Memory B cell (primary cell): Measurements from ENCODE around the gene GLYATL3.

ENCODE experiments used
- ATAC-seq: fragments of 150-1000 bp; cut with Tn5 transposase; 2 replicates; pipeline ENCODE4 v1.10.0; 2021; ENCODE audit warnings: low read depth, mild to moderate bottlenecking, moderate library complexity
- DNase-seq, 2 donors: peaks; one replicate each; pipeline ENCODE4 v3.0.0; 2022; ENCODE audit warnings: low spot score in 2 of 2
- H3K27ac Mint-ChIP-seq: one replicate; pipeline ENCODE4 v1.8.0; 2022; ENCODE audit warnings: mild to moderate bottlenecking, moderate library complexity, mixed read lengths
- H3K27me3 Mint-ChIP-seq: one replicate; pipeline ENCODE4 v1.8.0; 2022; ENCODE audit warnings: mixed read lengths
- H3K36me3 Mint-ChIP-seq: one replicate; pipeline ENCODE4 v1.8.0; 2022; ENCODE audit warnings: mild to moderate bottlenecking, mixed read lengths
- H3K4me1 Mint-ChIP-seq: one replicate; pipeline ENCODE4 v1.8.0; 2022; ENCODE audit warnings: mixed read lengths
- H3K4me3 Mint-ChIP-seq: one replicate; pipeline ENCODE4 v1.8.0; 2022; ENCODE audit warnings: mild to moderate bottlenecking, moderate library complexity, mixed read lengths
- H3K9me3 Mint-ChIP-seq: one replicate; pipeline ENCODE4 v1.8.0; 2022; ENCODE audit warnings: mixed read lengths

Gene GLYATL3

GRCh38 chr6:49523901-49524300 is 24.2 kb downstream of the GLYATL3 start:
- peaks cover 2% of the 10 kb centered on the region for H3K27me3 Mint-ChIP-seq
- H3K4me3 Mint-ChIP-seq = no peak overlapping the region
- no peaks in the 10 kb centered on the region for H3K9me3 Mint-ChIP-seq
- H3K27ac Mint-ChIP-seq = no peak overlapping the region
- DNase-seq (no peak), ATAC-seq (no peak)
- H3K4me1 Mint-ChIP-seq = no peaks in the 10 kb centered on the region
- no peaks in the 10 kb centered on the region for H3K36me3 Mint-ChIP-seq

DNA sequence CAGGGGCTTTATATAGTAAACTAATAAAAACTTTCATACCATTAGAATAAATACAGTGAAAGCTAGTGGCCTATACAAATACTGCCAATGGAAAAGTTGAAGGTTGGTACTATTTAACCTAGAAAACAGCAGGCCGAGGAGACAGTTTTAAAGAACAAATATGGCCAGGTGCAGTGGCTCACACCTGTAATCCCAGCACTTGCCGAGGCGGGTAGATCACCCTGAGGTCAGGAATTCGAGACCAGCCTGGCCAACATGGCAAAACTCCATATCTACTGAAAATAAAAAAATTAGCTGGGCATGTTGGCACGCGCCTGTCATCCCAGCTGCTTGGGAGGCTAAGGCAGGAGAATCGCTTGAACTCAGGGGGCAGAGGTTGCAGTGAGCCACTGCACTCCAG is 24.8 kb downstream of the GLYATL3 start:
- no peak for ATAC-seq
- no peaks in the 10 kb centered on the region for H3K36me3 Mint-ChIP-seq

DNA sequence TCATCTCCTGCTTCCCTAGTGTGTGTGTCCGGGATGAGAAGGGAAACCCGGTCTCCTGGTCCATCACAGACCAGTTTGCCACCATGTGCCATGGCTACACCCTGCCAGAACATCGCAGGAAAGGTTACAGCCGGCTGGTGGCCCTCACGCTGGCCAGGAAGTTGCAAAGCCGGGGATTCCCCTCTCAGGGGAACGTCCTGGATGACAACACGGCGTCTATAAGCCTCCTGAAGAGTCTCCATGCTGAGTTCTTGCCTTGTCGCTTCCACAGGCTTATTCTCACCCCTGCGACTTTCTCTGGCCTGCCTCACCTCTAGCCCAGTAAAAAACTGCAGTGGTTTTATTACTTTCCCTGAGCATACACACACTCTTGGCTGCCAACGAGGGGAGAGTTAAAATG is 26.9 kb downstream of the GLYATL3 start:
- no peak overlapping the region for H3K4me3 Mint-ChIP-seq
- no peaks in the 10 kb centered on the region for H3K4me1 Mint-ChIP-seq
- H3K27ac Mint-ChIP-seq = no peak overlapping the region
- ATAC-seq = no peak
- H3K9me3 Mint-ChIP-seq = no peaks in the 10 kb centered on the region
- no peaks in the 10 kb centered on the region for H3K36me3 Mint-ChIP-seq
- peaks cover 3% of the 10 kb centered on the region for H3K27me3 Mint-ChIP-seq
- no peak for DNase-seq

More for the DNA sequence above, 24.8 kb downstream of the GLYATL3 start:
- no peak overlapping the region for H3K4me3 Mint-ChIP-seq
- H3K27me3 Mint-ChIP-seq = peaks cover 2% of the 10 kb centered on the region
- no peaks in the 10 kb centered on the region for H3K9me3 Mint-ChIP-seq
- no peak overlapping the region for H3K27ac Mint-ChIP-seq
- H3K4me1 Mint-ChIP-seq = no peaks in the 10 kb centered on the region
- no peak for DNase-seq

- Mint-ChIP-seq H3K27me3 (peaks cover 3% of the 10 kb centered on the region), H3K36me3 (no peaks in the 10 kb centered on the region), H3K4me1 (peaks cover 6% of the 10 kb centered on the region), H3K27ac (no peak overlapping the region), H3K4me3 (no peak overlapping the region), H3K9me3 (no peaks in the 10 kb centered on the region)
- ATAC-seq = no peak
- no peak for DNase-seq
Observed at GRCh38 chr6:49527320-49527719, 27.6 kb downstream of the GLYATL3 start.

GRCh38 chr6:49528571-49528970 is 28.8 kb downstream of the GLYATL3 start:
- no peak for DNase-seq
- H3K36me3 Mint-ChIP-seq = no peaks in the 10 kb centered on the region
- peaks cover 3% of the 10 kb centered on the region for H3K27me3 Mint-ChIP-seq
- H3K4me3 Mint-ChIP-seq = no peak overlapping the region
- no peak overlapping the region for H3K27ac Mint-ChIP-seq
- ATAC-seq = no peak
- peaks cover 7% of the 10 kb centered on the region for H3K4me1 Mint-ChIP-seq
- H3K9me3 Mint-ChIP-seq = no peaks in the 10 kb centered on the region

- DNase-seq (no peak), ATAC-seq (no peak)
- Mint-ChIP-seq H3K9me3 (no peaks in the 10 kb centered on the region), H3K36me3 (no peaks in the 10 kb centered on the region), H3K27me3 (peaks cover 3% of the 10 kb centered on the region), H3K4me3 (no peak overlapping the region), H3K4me1 (peaks cover 7% of the 10 kb centered on the region), H3K27ac (no peak overlapping the region)
Observed at GRCh38 chr6:49530141-49530776, 30.5 kb downstream of the GLYATL3 start.

DNA sequence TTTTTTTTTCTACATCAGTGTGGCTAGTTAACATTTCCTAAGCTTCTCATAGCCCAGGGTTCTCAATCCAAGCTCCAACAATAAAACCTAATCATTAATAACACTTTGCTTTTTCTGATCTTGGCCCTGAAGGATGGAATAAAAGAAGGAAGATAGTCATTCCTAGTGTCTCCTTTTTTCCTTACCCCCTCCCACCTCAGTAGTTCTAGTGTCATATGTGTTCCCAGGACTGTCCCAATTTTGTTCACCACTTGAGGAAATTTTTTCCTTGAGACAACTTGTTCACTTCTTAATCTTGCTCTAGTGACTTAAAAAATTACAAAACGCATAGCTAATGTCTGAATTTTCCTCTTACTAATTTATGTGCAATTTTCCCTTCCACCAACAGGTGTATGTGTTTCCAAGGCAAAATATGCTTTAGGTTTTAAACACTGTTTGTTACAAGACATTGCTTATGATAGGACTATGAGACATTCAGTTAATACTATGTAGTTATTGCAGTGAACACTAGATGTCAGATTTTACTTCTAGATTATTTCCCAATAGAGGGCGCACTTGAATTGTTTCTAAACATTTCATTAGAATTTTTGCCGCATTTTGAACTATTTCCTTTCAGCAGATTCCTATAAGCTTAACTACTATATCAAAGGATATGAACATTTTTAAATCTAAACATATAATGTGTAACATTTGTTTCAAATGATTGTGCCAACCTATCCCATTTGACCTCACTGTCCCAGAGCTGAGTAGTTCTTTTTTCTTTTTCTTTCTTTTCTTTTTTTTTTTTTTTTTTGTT is 32.2 kb downstream of the GLYATL3 start:
- peak; percentile 60 for ATAC-seq
- H3K9me3 Mint-ChIP-seq = no peaks in the 10 kb centered on the region

GRCh38 chr6:49535795-49536194 is 36.1 kb downstream of the GLYATL3 start:
- no peak for ATAC-seq
- Mint-ChIP-seq H3K27me3 (no peaks in the 10 kb centered on the region), H3K27ac (no peak overlapping the region)

More for the DNA sequence above, 32.2 kb downstream of the GLYATL3 start:
- Mint-ChIP-seq H3K27ac (no peak overlapping the region), H3K4me1 (peaks cover 7% of the 10 kb centered on the region), H3K4me3 (no peak overlapping the region), H3K36me3 (no peaks in the 10 kb centered on the region), H3K27me3 (peaks cover 1% of the 10 kb centered on the region)
- DNase-seq = peak in 1 of 2 donors; percentile 3

DNA sequence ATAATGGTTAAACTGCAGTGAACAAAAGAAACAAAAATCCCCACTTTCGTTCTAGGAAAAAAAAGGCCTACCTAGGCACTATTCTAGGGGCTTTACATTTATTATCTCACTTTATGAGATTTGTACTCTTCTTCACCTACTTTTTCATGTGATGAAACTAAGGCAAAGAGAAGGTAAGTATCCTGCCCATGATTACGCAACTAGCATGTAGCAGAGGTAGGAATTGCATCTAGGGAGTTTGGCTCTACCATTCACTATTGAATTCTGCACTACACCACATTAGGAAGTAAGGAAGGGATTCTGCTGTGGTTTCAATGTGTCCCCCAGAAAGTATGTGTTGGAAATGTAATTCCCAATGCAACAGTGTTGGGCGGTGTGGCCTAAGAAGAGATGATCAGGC is 39.4 kb downstream of the GLYATL3 start:
- Mint-ChIP-seq H3K27ac (no peak overlapping the region), H3K27me3 (no peaks in the 10 kb centered on the region), H3K4me3 (no peak overlapping the region), H3K9me3 (no peaks in the 10 kb centered on the region), H3K36me3 (no peaks in the 10 kb centered on the region), H3K4me1 (no peaks in the 10 kb centered on the region)
- no peak for DNase-seq
- no peak for ATAC-seq

More at GRCh38 chr6:49535795-49536194, 36.1 kb downstream of the GLYATL3 start:
- Mint-ChIP-seq H3K4me3 (no peak overlapping the region), H3K36me3 (no peaks in the 10 kb centered on the region), H3K9me3 (no peaks in the 10 kb centered on the region), H3K4me1 (peaks cover 7% of the 10 kb centered on the region)
- no peak for DNase-seq

DNA sequence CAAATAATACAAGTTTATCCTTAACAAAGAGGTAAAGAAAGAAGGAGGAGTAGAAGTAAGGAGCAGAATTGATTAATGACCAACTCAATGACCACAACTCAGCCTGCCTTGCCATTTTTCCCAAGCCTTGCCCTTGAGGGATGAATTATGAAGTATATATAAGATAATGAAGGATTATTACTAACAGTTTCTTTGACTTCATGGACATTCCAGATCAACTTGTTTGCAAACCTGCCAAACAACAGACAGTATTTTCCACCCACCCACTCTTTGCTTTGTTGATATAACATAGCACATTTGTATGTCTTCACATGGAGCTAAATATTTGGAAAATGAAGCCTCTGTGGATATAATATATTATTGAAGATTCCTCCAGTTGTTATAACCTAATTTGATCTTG is 40.9 kb downstream of the GLYATL3 start:
- DNase-seq = no peak
- no peak for ATAC-seq
- Mint-ChIP-seq H3K9me3 (no peaks in the 10 kb centered on the region), H3K36me3 (no peaks in the 10 kb centered on the region), H3K27me3 (no peaks in the 10 kb centered on the region), H3K27ac (no peak overlapping the region), H3K4me1 (no peaks in the 10 kb centered on the region), H3K4me3 (no peak overlapping the region)

GRCh38 chr6:49541210-49541724 is 41.5 kb downstream of the GLYATL3 start:
- H3K27me3 Mint-ChIP-seq = no peaks in the 10 kb centered on the region
- no peak overlapping the region for H3K4me3 Mint-ChIP-seq
- no peaks in the 10 kb centered on the region for H3K36me3 Mint-ChIP-seq
- no peak for DNase-seq
- H3K9me3 Mint-ChIP-seq = no peaks in the 10 kb centered on the region
- ATAC-seq = no peak
- H3K27ac Mint-ChIP-seq = no peak overlapping the region
- no peaks in the 10 kb centered on the region for H3K4me1 Mint-ChIP-seq

- Mint-ChIP-seq H3K27ac (no peak overlapping the region), H3K9me3 (no peaks in the 10 kb centered on the region), H3K4me1 (no peaks in the 10 kb centered on the region), H3K36me3 (no peaks in the 10 kb centered on the region), H3K27me3 (no peaks in the 10 kb centered on the region), H3K4me3 (no peak overlapping the region)
- DNase-seq = no peak
- no peak for ATAC-seq
Observed at GRCh38 chr6:49541936-49542335, 42.2 kb downstream of the GLYATL3 start.

GRCh38 chr6:49543087-49543858 is 43.5 kb downstream of the GLYATL3 start:
- no peak for ATAC-seq
- Mint-ChIP-seq H3K4me1 (no peaks in the 10 kb centered on the region), H3K4me3 (no peak overlapping the region), H3K36me3 (no peaks in the 10 kb centered on the region), H3K9me3 (no peaks in the 10 kb centered on the region), H3K27me3 (no peaks in the 10 kb centered on the region), H3K27ac (no peak overlapping the region)
- no peak for DNase-seq

DNA sequence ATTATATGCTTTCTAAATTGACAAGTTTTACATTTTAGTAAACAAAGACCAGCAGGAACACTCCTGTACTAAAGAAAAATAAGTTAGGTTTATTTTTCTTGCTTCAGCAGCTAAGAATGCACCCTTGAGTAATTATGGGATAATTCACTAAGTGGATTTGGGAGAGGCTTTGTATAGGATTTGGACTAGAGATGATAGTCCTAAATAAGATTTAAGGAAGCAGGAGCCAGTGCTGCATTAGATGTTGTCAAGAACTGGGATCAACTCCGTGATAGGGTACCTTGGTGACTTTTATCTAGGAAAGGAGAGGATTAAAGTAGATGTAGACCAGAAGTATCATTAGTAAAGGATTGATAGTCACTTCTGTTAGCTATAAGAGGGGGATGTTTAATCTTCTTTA is 46.6 kb downstream of the GLYATL3 start:
- Mint-ChIP-seq H3K4me3 (no peak overlapping the region), H3K9me3 (no peaks in the 10 kb centered on the region), H3K27me3 (peaks cover 11% of the 10 kb centered on the region), H3K4me1 (peaks cover 11% of the 10 kb centered on the region), H3K36me3 (no peaks in the 10 kb centered on the region), H3K27ac (no peak overlapping the region)
- DNase-seq (no peak), ATAC-seq (no peak)
